Activated T-cell treated with anti-CD3 and anti-CD28 coated beads for 48 hours (primary cell): ENCODE results near the gene OAS1.

Experiments
- DNase-seq: peaks from one replicate; pipeline ENCODE4 v3.0.0-alpha.2; 2020; ENCODE audit warnings: low read depth

The OAS1 gene

GRCh38 chr12:112967306-112967705 is 60.5 kb downstream of the OAS1 start:
- DNase-seq = no peak

GRCh38 chr12:112967858-112968257 is 61.1 kb downstream of the OAS1 start:
- DNase-seq = no peak
